HCT116 (cell line): ENCODE data around the gene SCN8A. TPM values are rescaled to one million over a fixed set of nuclear protein-coding genes. Genes with fewer than 3 reads are reported as not detected.

Experiments
- ATAC-seq: fragments of 200-7000 bp; cut with Tn5 transposase; 2 replicates; pipeline ENCODE4 v1.9.1; 2020; ENCODE audit warnings: mild to moderate bottlenecking, moderate library complexity
- BruUV-seq: library from RNA; stranded (reverse); fragments of 400-500 nt; replicated peaks from 2 replicates; lab custom pipeline; 2021; lab: Mats Ljungman, UMichigan
- CTCF ChIA-PET: fragments of 300-600 bp; sonication (Branson Sonifier 250); formaldehyde crosslinking; loops from one replicate; lab custom pipeline; 2021; ENCODE audit warnings: antibody characterized with exemption; lab: Charles Lee
- POLR2A ChIA-PET: fragments of 300-600, 350-600 bp; sonication (Branson Sonifier 250); formaldehyde crosslinking; loops from one replicate; lab custom pipeline; 2021; ENCODE audit warnings: antibody characterized with exemption; lab: Charles Lee
- RAD21 ChIA-PET, 2 experiments: fragments of 300-600 bp; sonication (Branson Sonifier 250); formaldehyde crosslinking; loops; one replicate each; lab custom pipeline; 2023; ENCODE audit warnings: low total read pairs in 2 of 2; ENCODE audit not compliant: uncharacterized antibody in 2 of 2, unreplicated experiment in 2 of 2, low non-redundant PET in 1 of 2; lab: Charles Lee
- DNase-seq: peaks from one replicate; pipeline ENCODE4 v3.0.0-alpha.2; 2010; ENCODE audit warnings: low read depth, low spot score
- H2AFZ ChIP-seq: fragments of 200-600 bp; shearing (Covaris generic), sonication (generic); 2 replicates; pipeline ENCODE4 v1.6.1; 2017; ENCODE audit warnings: low read depth, mixed run types, mixed read lengths, antibody characterized with exemption, low read length; ENCODE audit not compliant: poor library complexity, severe bottlenecking
- H3K27ac ChIP-seq: 2 replicates; pipeline ENCODE4 v1.5.1; 2012; ENCODE audit warnings: low read depth, low read length
- H3K27me3 ChIP-seq: fragments of 200-600 bp; sonication (generic); 2 replicates; pipeline ENCODE4 v1.6.1; 2016; ENCODE audit warnings: mixed run types, low read length, mixed read lengths; ENCODE audit not compliant: insufficient read depth
- H3K36me3 ChIP-seq, 2 experiments: fragments of 200-500 bp in 1 of 2; fragments of 200-600 bp in 1 of 2; sonication (Bioruptor generic) in 1 of 2; sonication (generic) in 1 of 2; 2 replicates each; pipeline versions ENCODE4 v1.5.1 to v1.6.1; 2014 to 2016; ENCODE audit warnings: low read length in 2 of 2, inconsistent platforms in 1 of 2, mixed read lengths in 1 of 2, mixed run types in 1 of 2; ENCODE audit not compliant: insufficient read depth in 2 of 2, control insufficient read depth in 1 of 2
- H3K4me1 ChIP-seq, 2 experiments: fragments of 200-600 bp in 1 of 2; sonication (generic) in 1 of 2; 2 replicates each; pipeline versions ENCODE4 v1.5.1 to v1.6.1; 2012 to 2017; ENCODE audit warnings: low read length in 2 of 2, inconsistent platforms in 1 of 2, mild to moderate bottlenecking in 1 of 2, mixed read lengths in 1 of 2, mixed run types in 1 of 2, moderate library complexity in 1 of 2; ENCODE audit not compliant: insufficient read depth in 2 of 2, control insufficient read depth in 1 of 2
- H3K4me2 ChIP-seq: fragments of 200-600 bp; sonication (generic); 2 replicates; pipeline ENCODE4 v1.6.1; 2017; ENCODE audit warnings: mixed run types, low read length, mixed read lengths
- H3K4me3 ChIP-seq, 2 experiments: fragments of 200-600 bp in 1 of 2; sonication (generic) in 1 of 2; replicated peaks in 1 of 2; 2 replicates each; pipeline ENCODE4 v1.5.1; 2011 to 2016; ENCODE audit warnings: low read length in 2 of 2, control low read depth in 1 of 2, low read depth in 1 of 2, mild to moderate bottlenecking in 1 of 2, mixed read lengths in 1 of 2, mixed run types in 1 of 2
- H3K79me2 ChIP-seq: fragments of 200-600 bp; sonication (generic); 2 replicates; pipeline ENCODE4 v1.6.1; 2017; ENCODE audit warnings: mild to moderate bottlenecking, mixed run types, low read length, moderate library complexity, mixed read lengths; ENCODE audit not compliant: insufficient read depth
- H3K9ac ChIP-seq: fragments of 200-600 bp; sonication (generic); 2 replicates; pipeline ENCODE4 v1.6.1; 2016; ENCODE audit warnings: low read length, mixed read lengths
- H3K9me2 ChIP-seq: fragments of 200-600 bp; sonication (generic), shearing (Covaris generic); 2 replicates; pipeline ENCODE4 v1.6.1; 2017; ENCODE audit warnings: mixed run types, mild to moderate bottlenecking, moderate library complexity; ENCODE audit not compliant: insufficient read depth
- H3K9me3 ChIP-seq, 2 experiments: fragments of 200-500 bp in 1 of 2; fragments of 200-600 bp in 1 of 2; sonication (Bioruptor generic) in 1 of 2; sonication (generic) in 1 of 2; 2 replicates each; pipeline ENCODE4 v1.6.1; 2014 to 2017; ENCODE audit warnings: low read length in 2 of 2, mixed read lengths in 2 of 2, inconsistent platforms in 1 of 2, low read depth in 1 of 2, mild to moderate bottlenecking in 1 of 2, mixed run types in 1 of 2, moderate library complexity in 1 of 2; ENCODE audit not compliant: control insufficient read depth in 1 of 2, insufficient read depth in 1 of 2
- H4K20me1 ChIP-seq: fragments of 200-600 bp; sonication (generic), shearing (Covaris generic); 2 replicates; pipeline ENCODE4 v1.6.1; 2017; ENCODE audit warnings: mixed run types, mild to moderate bottlenecking, moderate library complexity; ENCODE audit not compliant: insufficient read depth
- CBX3 ChIP-seq: IDR thresholded peaks from 2 replicates; pipeline ENCODE4 v1.6.1; 2012; ENCODE audit warnings: low read depth
- CEBPB ChIP-seq: IDR thresholded peaks from 2 replicates; pipeline ENCODE4 v1.6.1; 2012; ENCODE audit warnings: low read depth
- EGR1 ChIP-seq: IDR thresholded peaks from 2 replicates; pipeline ENCODE4 v1.6.1; 2012; ENCODE audit warnings: low read depth
- EZH2 ChIP-seq: fragments of 200-600 bp; sonication (generic); IDR thresholded peaks from 2 replicates; pipeline ENCODE4 v1.6.1; 2017; ENCODE audit warnings: antibody characterized with exemption, mixed run types
- FOSL1 ChIP-seq: IDR thresholded peaks from 2 replicates; pipeline ENCODE4 v1.6.1; 2012; ENCODE audit warnings: low read depth
- JUND ChIP-seq: IDR thresholded peaks from 2 replicates; pipeline ENCODE4 v1.6.1; 2012
- POLR2A ChIP-seq: IDR thresholded peaks from 2 replicates; pipeline ENCODE4 v1.7.0; 2011; ENCODE audit warnings: borderline replicate concordance; ENCODE audit not compliant: insufficient read depth, insufficient read length; ENCODE audit errors: extremely low read depth
- POLR2AphosphoS5 ChIP-seq: IDR thresholded peaks from 2 replicates; pipeline ENCODE4 v1.6.1; 2011; ENCODE audit warnings: mild to moderate bottlenecking, low read depth, low read length, moderate library complexity
- RAD21 ChIP-seq: IDR thresholded peaks from 2 replicates; pipeline ENCODE4 v1.6.1; 2012; ENCODE audit warnings: low read depth, mild to moderate bottlenecking
- REST ChIP-seq: IDR thresholded peaks from 2 replicates; pipeline ENCODE4 v1.6.1; 2012; ENCODE audit warnings: low read depth
- SP1 ChIP-seq: IDR thresholded peaks from 2 replicates; pipeline ENCODE4 v1.6.1; 2012; ENCODE audit warnings: low read depth
- SRF ChIP-seq: IDR thresholded peaks from 2 replicates; pipeline ENCODE4 v1.6.1; 2012; ENCODE audit warnings: low read depth
- TCF7L2 ChIP-seq: IDR thresholded peaks from 2 replicates; pipeline ENCODE4 v1.7.0; 2011; ENCODE audit warnings: borderline replicate concordance, inconsistent platforms; ENCODE audit not compliant: insufficient read depth, insufficient read length; ENCODE audit errors: extremely low read depth
- ZFX ChIP-seq: fragments of 450-650 bp; IDR thresholded peaks from 2 replicates; pipeline ENCODE4 v1.6.1; 2017
- intact Hi-C: fragments of 100-400 bp; cut with micrococcal nuclease; formaldehyde crosslinking; loops from 2 replicates; pipeline ENCODE4 v1.10.0; 2022
- total RNA-seq: library from RNA; stranded (reverse); gene quantifications from one replicate; pipeline ENCODE4 v1.2.1, GENCODE V29; 2021; ENCODE audit not compliant: unreplicated experiment

Gene SCN8A
- total RNA-seq, 1 experiment from 2014 or later: 7.1 TPM

GRCh38 chr12:51817027-51817953 lies 226.3 kb downstream of the SCN8A start:
- no TSS peak for BruUV-seq
- POLR2A ChIA-PET: no interaction called here

GRCh38 chr12:51818086-51818485 lies 227.1 kb downstream of the SCN8A start:
- no peak overlapping the region for H3K9ac ChIP-seq
- ChIA-PET POLR2A (no interaction called here), CTCF (interaction anchor here (1.1 kb wide), 1 partner anchor 286 kb away, joined by 3 read pairs; no protein-coding TSS in a partner anchor), RAD21 (no interaction called here)
- DNase-seq: no peak
- H3K27me3 ChIP-seq: no peaks in the 10 kb centered on the region
- no peak overlapping the region for H3K27ac ChIP-seq
- H3K4me2 ChIP-seq: no peak overlapping the region
- intact Hi-C loops: no loop called here
- H3K9me3 ChIP-seq: no peaks in the 10 kb centered on the region
- H3K36me3 ChIP-seq: no peaks in the 10 kb centered on the region
- BruUV-seq: no TSS peak
- H3K79me2 ChIP-seq: no peaks in the 10 kb centered on the region
- TF ChIP-seq FOSL1: no peak
- no peak for TF ChIP-seq EZH2
- TF ChIP-seq JUND: no peak
- no peak for TF ChIP-seq POLR2AphosphoS5
- no peak for TF ChIP-seq CEBPB
- no peak for TF ChIP-seq REST
- TF ChIP-seq EGR1: no peak
- no peaks in the 10 kb centered on the region for H4K20me1 ChIP-seq
- H3K4me1 ChIP-seq: peaks cover 2 to 18% of the 10 kb centered on the region in 2 experiments; a peak in 2 of 4 replicates
- H2AFZ ChIP-seq: no peak overlapping the region
- no peaks in the 10 kb centered on the region for H3K9me2 ChIP-seq
- no peak for ATAC-seq
- H3K4me3 ChIP-seq: no peak overlapping the region

More at GRCh38 chr12:51817027-51817953, 226.3 kb downstream of the SCN8A start:
- H3K4me3 ChIP-seq: no peak overlapping the region
- no peaks in the 10 kb centered on the region for H3K27me3 ChIP-seq
- H3K27ac ChIP-seq: no peak overlapping the region
- CTCF ChIA-PET: interaction anchor here (1.1 kb wide), 1 partner anchor 285 kb away, joined by 3 read pairs; no protein-coding TSS in a partner anchor
- no peak overlapping the region for H3K4me2 ChIP-seq
- no peaks in the 10 kb centered on the region for H3K9me3 ChIP-seq
- H3K9me2 ChIP-seq: no peaks in the 10 kb centered on the region
- H3K79me2 ChIP-seq: no peaks in the 10 kb centered on the region
- no peak overlapping the region for H2AFZ ChIP-seq
- ATAC-seq (no peak), DNase-seq (no peak)
- no peaks in the 10 kb centered on the region for H3K36me3 ChIP-seq
- no peaks in the 10 kb centered on the region for H4K20me1 ChIP-seq
- no peak overlapping the region for H3K9ac ChIP-seq
- H3K4me1 ChIP-seq: peaks cover 2 to 18% of the 10 kb centered on the region in 2 experiments; a peak in 2 of 4 replicates
- TF ChIP-seq EZH2 (no peak), CEBPB (no peak), SP1 (no peak), SRF (no peak), CBX3 (no peak), RAD21 (no peak), TCF7L2 (no peak), POLR2A (no peak), ZFX (no peak), JUND (no peak)
- intact Hi-C loops: no loop called here
- RAD21 ChIA-PET: no interaction called here
